Activated CD4-positive, alpha-beta T cell treated with anti-CD3 and anti-CD28 coated beads, Interleukin-2, amount 50 U/mL, for 1 hour (primary cell): ENCODE measurements around the gene AEBP1.
"Not testable (repeated sequence)": the region's sequence is repeated elsewhere in the genome, so short reads cannot be mapped to it uniquely, and the experiment has no call there.

Source experiments
- DNase-seq: peaks from one replicate; pipeline ENCODE4 v3.0.0-alpha.2; 2020

AEBP1 gene

DNA sequence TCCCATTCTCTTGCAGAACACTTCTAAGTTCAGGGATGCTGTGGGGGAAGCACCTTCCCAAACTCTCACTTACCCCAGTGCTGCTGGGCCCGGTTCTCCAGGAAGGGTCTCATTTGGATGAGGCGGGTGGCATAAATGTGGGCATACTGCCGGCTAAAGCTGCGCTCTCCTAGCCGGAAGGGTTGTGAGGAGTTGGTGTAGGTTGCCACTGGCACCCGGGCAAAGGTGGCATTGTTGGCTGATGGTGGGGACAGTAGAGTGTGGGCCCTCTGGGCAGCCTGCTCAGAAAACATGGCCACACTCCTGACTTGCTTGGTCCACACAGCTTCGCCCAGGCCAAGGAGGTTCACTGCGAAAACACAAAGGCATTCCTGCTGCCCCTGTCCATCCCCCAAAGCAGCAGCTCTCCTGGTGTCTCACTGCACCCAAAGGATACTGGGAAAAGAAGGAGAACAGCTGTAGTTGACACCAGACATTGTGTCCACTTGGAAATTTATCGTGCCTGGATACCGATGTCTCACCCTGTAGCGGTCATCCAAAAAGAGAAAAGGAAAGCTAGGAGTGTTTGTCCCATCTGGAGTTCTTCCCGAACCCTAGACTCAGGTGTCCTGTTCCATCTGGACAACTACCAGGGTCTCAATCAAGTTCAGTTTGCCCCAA is 17.7 kb downstream of the AEBP1 start:
- no peak for DNase-seq

DNA sequence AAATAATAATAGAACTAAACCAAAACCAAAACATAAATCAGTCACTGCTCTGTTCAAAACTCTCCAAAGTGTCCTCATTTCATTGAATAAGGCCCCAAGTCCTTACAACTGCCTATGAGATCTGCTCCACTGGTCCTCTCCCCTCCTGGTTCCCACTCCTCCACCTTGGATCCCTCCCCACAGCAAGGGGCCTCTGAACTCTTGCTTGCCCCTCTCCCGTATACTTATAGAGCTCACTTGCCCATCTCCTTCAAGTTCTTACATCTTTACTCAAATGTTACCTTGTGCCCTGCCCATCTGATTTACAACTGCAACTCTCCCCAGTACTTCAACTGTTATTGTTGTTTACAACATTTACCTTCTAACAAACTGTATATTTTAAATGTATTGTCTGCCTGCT is 18.4 kb downstream of the AEBP1 start:
- no peak for DNase-seq

DNA sequence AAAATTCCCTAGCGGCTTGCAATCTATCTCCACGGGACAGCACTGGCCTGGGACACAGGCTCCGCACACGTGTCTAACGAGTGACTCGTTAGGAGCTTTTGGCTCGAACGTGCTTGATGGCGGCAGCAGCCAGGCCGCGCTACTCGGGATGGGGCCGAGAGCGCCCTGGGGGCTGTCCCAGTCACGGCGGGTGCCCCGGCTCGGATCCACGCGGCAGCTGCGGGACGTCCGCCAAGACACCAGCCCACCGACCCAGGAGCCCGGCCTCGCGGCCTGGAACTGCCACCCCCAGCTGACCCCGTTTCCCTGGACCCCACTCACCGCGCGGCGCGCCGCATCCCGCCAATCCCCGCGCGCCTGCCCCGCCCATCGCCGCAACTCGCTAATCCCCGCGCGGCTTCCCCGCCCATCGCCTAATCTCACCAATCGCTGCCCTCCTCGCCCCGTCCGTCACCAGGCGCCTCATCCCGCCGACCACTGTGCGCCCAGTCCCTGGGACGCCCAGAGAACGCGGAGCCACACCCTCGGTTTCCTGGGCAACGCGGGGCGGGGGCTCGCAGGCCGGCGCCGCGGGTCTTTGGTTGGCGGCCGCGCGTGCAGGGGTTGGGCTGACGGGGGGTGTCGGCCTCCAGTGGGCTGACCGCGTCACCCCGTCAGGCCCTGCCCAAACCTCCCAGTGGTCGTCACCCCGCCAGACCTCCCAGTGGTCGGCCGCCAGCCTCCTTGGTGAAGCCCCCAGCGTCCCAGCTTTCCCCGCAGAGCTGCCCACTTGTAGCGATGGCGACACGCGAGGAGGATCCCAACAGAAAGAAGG is 19.3 kb downstream of the AEBP1 start, which contains the start of gene POLD2:
Gene POLD2 (minus strand): TSS at position 359 of the 814 bp plus-strand sequence. CDS start 1,495 bp downstream, outside the sequence.
- peak; percentile 96 for DNase-seq

DNA sequence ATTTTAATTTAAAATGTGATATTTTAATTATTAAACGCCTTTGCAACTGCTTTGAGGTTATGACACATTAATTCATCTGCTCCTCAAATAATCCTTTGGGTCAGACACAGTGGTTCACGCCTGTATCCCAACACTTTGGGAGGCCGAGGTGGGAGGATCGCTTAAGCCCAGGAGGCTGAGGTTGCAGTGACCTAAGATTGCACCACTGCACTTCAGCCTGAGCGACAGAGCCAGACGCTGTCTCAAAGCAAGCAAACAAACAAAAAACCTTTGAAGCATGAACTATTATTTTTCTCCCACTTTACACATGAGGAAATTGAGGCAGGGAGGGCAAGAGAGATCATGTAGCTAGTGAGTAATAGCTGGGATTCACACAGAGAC is 20.7 kb downstream of the AEBP1 start:
- DNase-seq = no peak

DNA sequence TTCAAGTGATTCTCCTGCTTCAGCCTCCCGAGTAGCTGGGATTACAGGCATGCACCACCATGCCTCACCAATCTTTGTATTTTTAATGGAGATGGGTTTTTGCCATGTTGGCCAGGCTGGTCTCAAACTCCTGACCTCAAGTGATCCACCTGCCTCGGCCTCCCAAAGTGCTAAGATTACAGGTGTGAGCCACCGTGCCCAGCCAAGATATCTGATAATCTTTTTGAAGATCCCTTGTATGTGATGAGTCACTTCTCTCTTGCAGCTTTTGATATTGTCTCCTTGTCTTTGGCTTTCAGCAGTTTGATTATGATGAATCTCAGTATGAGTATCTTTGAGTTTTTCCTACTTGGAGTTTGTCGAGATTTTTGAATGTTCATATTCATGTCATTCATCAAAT is 22.4 kb downstream of the AEBP1 start:
- DNase-seq = not testable (repeated sequence)

DNA sequence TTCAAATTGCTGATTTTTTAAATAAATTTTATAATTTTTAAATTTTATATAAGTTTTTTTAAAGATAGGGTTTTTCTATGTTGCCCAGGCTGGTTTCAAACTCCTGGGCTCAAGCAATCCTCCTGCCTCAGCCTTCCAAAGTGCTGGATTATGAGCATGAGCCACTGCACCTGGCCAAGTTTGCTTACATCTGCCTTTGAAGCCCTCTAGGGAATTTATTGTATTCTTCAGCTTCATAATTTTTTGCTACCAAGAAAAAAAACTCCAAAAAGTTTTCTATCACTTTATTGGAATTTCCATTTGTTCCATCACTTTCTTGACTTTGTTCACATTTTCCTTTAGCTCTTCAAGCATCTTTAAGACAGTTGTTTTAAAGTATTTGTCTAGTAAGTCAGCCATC is 23.0 kb downstream of the AEBP1 start:
- no peak for DNase-seq

DNA sequence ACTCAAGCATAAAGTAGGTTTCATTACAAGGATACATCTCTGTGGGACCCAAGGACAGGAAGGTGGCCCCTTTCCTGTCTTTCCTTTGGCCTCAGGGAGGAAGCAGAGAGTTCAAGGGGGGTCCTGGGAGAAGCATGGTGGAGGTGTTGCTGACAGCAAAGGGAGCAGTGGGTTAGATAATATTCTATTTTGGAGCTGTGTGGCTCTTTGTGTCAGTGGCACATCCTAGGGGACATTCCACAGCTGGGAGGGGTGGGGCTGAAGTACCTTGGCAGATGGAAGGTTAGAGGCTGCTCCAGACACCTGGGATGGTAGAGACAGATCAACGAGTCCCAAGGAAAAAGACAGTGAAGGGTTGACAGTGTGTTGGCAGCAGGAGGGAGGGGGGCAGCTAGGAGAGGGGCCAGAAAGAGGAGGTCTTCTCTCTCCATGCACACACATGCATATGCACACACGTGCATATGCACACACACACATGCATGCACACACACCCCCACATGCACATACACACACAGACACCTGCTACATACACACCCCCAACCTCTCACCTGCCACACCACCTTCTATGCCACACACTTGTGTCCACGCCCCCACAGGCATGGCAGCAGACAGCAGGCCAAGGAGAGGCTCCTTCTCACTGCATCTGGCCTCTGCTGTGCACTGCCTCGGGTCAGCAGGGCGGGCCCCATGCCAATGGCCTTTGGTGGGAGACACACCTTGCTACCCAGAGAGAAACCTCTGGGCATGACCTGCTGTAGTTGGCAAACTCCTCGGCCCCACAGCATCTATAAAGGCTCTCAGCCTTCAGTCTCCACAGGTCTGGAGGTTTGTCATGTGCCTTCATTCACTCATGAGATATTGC is 24.8 kb downstream of the AEBP1 start:
- DNase-seq = no peak

DNA sequence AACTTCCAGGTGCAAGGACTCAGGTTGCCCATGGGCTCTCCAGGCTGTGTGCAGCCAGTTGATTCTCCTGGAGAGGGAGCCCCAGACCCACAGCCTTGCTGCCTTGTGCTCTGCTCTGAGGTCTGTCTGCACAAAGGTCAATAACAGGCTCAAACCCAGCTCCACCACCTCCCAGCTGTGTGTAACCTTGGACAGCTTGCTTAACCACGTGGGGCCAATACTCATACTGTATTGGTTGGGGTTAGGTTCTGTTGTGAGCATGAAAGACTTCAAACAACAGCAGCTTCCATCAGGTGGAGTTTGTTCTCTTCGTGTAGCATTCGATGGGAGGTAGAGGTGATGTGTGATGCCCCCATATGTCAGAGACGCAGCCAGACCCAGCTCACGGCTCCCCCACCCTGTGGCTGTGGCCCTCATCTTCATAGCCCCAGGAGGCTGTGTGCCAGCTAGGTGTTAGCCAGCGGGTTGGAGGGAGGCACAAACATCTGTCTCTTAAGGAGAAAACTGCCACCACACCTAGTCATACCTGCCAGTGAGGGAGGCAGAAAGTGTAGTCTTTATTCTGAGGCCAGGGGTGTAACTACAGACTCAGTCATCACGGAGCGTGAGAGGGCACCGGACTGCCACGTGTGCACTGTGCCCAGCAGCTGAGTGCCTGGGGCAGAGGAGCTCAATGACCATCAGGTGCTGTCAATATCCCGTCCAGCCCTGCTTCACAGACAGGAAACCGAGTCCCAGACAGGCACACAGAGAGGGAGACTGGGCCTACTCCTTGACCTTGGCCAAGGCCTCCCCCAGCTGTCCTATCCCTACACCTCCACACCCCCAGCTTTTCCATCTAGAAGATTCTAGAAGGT is 27.3 kb downstream of the AEBP1 start:
- DNase-seq = no peak

DNA sequence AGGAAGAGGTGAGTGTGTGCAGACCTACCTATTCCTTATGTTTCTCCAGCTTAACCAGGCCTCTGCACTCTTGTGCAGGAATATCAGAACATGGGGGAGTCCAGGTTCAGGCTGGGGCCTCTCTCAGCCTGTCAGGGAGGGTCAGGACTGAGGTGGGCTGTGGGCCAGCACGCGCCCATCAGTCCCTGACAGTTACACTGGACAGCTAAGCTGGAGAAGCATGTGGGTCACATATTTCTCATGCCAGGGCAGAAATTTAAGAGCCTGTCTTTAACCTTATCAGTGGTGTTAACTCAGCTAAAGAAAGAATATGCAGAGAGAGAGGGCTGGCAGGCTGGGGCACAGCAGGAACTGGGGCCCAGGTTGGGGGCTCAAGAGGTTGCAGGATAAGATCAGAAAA is 27.9 kb downstream of the AEBP1 start:
- no peak for DNase-seq

DNA sequence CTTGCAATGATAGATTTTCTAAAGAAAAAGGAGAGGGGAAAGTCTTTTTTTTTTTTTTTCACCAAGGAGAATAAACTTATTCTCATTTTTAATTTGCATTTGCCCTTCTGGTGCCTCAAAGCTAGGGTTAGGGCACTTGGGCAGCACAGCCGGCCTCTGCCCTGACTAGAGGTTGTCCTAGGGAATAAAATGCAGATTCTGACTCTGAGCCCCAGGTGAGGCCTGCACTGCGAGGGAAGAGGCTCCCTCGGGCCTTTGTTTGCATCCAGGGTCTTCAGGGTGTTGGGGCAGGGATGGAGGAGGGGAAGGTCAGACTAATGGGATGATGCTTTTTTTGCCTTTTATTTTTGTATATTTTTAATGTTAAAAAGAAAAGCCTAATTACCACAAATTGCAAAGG is 29.1 kb downstream of the AEBP1 start:
- no peak for DNase-seq

DNA sequence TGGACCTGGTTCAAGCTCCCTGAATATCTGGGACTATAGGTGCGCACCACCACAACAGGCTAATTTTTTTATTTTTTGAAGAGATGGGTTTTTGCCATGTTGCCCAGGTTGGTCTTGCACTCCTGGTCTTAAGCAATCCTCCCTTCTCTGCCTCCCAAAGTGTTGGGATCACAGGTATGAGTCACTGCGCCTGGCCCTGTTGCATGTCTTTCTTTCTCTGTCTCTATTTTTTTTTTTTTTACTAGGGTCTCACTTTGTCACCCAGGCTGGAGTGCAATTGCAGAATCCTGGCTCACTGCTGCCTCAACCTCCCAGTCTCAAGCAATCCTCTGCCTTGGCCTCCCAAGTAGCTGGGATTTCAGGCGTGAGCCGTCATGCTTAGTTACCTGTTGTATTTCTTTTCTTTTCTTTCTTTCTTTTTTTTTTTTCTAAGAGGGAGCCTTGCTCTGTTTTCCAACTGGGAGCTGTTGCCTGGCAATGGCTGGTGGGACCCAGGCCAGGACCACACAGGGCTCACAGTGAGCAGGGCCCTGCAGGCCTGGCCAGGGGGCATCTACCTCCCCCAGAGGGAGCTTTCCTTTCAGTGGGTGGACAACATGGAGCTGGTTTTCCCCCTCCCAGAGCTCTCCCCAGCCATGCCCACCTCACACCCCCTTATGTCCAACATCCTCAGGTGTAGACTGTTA is 30.9 kb downstream of the AEBP1 start:
- no peak for DNase-seq

DNA sequence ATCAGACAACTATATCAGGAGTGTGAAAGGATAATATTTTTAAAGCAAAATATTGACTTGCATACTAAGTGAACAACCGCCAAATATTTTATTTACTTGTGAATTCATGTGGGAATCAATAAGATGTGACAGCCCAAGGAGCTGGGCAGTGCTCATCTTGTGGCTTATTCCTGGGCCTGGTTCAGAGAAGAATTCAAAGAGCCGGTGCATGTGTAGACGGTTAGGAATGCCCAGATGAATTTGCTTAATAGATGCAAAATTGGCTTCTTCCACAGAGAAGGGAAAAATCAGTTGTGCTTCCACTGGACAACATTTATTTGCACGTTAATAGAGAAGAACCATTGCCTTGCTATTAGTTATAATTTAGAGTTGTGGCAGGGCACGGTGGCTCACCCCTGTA is 32.6 kb downstream of the AEBP1 start:
- DNase-seq = no peak

DNA sequence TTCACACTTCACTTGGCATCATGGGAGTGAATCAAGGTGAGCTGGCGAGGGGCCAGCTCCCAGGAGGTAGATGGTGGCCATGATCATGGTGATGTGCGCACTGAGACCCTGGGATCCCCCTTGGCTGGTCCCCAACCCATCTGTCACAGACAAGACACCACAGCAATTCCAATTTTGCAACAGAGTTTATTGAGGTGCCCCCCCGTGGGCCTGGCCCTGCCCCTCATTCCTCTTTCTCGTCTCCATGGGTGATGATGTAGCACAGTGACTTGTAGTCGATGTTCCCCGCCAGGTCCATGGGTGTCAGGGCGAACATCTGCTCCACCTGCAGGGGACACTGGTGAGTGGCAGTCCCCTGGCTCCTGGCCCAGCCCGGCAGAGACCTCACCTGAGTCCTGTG is 34.6 kb downstream of the AEBP1 start:
- no peak for DNase-seq

DNA sequence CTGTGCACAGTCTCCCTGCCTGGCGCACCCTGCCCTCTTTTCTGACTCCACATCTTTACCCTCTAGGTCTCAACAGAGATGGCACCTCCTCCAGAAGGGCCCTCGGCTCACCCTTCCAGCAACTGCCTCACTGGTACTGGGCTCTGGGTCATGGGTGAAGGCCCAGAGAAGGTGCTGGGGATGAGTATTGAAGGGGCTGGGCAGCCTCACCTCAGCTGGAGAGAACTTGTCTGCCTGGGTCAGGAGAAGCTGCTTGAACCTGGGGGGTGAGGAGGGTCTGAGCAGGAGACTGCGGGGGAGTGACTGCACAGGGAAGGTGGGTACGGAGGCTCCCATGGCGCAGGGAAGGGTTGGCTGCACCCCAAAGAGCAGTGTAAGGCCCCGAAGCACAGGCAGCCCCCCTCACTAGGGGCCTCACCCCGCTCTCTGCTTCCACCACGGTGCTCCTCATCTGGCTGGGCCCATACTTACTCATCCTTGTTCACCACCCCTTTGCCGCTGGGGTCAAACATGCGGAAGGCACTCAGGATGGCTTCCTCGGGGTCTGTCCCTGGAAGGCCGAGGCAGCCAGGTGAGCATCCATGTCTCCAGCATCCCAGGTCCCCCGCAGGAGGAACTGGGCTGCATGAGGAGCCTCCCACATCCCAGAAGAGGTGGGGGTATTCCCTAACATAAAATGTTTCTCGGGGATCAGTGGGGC is 35.3 kb downstream of the AEBP1 start:
- no peak for DNase-seq

DNA sequence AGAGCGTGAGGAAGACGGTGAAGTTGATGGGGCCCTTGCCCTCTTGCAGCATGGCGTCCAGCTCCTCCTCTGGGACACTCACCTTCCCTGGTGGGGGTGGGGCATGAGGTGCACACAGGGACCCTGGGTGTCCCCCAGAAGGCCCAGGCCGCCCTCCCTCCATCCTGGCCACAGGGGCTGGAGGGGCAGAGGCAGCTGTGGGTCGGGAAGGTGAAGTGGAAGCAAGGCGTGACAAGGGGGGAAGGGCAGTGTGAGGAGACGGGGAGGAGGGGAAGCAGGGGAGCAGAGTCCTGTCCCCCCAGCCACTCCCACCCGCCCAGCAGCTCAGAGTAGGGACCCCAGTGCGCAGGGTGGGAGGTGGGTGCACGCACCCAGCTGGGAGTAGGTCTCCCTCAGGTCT is 36.2 kb downstream of the AEBP1 start:
- DNase-seq = no peak

DNA sequence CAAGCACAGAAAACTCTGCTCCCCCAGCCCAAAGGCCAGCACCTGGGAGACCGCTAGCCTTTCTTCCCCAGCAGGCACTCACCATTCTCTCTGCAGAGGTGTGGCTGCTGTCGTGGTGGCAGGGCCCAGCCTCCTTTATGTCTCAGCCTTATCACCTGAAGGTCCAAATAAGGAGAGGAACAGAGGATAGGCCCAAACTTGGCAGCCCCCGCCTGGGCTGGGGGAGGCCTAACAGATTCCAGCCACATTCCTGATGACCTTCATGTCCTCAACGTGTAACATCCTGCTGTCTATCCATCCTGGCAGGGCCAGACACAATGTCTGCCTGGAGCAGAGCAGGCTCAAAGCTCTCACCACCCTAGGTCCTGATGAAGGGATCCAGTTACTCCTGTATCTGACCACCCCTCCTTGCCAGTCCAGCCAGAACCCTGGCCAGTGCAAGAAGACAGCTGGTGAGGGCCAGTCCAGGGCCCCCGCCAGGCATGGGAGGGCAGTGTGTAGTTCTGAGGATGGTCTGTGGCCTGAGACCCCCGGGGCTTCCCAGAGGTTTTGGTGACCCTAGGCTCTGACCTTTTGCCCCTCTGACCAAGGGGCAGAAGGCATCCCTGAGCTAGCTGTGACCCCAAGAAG is 37.2 kb downstream of the AEBP1 start, which contains the start of gene MYL7:
Gene MYL7 (minus strand): TSS at position 112 of the 630 bp plus-strand sequence. CDS start 27 bp downstream, at position 85.
- DNase-seq = no peak

DNA sequence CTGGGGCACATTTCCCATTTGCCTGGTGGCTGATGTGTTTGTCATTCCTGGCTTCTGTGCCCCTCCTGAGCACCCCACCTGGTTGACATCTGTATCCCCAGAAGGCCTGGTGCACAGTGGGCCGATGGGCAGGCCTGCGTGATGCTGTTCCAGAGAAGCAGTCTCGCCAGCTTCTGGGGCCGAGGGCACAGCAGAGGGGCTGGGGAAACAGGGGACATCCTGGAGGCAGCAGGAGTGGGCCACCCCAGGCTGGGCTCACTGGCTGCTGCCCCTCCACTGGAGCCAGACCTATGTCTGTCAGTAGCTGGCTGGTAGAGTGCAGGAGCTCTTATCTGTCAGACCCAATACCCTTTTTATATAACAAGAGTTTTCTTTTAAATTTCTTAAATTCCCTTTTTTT is 37.9 kb downstream of the AEBP1 start:
- no peak for DNase-seq

DNA sequence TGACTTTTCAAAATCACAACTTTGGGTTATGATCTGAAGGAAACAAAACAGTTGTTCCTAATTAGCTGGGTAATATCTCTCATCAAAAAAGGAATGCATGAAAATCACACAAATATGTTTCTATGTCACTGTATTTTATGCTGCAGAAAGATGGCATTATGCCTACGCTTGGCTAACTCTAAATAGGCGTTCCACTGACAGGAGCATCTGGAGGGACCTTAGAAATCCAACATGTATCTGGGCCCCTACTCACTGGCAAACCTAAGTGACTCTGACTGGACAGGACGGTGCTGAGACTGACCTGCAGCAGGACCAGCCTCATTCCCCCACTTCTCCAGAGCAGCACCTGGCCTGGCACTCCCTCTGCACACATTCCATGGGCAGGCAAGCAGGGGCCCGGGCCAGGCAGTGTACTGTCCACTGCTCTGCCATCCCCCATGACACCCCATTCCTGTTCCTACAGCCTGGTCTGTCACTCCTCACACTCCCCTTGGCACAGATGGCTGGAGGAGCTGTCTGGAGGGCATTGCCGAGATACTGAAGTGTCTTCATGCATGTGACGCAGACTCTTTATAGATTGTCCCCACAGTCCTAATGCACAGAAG is 39.6 kb downstream of the AEBP1 start:
- DNase-seq = no peak

DNA sequence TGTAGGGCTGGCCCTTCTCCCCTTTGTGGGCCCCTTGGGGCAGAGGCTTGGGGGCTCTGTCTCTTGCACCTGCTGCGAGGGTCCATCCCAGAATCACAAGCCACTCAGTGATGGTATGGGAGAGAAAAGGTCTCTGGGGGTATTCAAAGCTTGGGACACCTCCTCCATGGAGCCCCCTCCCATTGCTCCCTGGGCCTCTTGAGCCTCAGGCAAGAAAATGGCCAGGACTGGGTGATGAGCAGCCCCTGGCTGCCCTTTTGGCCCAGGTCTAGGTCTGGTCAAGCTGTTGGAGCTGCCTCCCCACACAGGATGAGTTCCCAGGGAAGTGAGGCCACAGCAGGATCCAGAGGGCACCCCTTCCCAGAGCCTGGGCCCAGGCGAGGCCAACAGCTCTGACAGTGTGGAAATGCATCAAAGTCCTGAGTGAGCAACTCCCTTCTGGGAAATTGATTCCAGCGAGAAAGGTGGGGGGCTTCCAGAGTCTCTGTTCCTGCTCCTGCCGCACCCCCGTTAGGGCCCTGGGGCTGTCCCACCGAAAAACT is 40.4 kb downstream of the AEBP1 start:
- no peak for DNase-seq

DNA sequence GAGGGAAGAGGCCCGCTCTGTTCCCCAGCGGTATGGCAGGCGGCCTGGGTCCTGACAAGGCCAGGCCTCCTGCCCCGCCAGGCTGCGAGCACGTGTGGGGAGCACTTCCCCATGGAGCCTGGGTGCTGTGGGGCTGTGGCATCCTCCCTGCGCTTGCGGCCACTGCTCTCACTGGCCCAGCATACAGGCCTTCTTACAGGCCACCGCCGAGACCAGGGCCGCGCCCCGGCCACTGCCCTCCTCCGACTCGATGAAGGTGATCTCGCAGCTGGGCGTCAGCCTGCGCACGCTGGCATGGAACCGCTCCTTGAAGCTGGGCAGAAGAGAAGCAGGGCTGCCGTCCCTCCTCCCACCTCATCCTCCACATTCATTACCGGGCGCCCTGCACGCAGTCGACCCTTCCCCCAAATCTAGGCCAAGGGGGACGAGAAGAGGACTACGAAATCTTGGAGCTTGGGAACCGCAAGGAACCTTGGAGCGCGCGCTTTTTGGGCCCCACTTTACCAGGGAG is 40.9 kb downstream of the AEBP1 start:
- DNase-seq = no peak
